Neural progenitor cell (in vitro differentiated cells): Measurements from ENCODE around the gene DUS3L. TPM values are rescaled to one million over a fixed set of nuclear protein-coding genes. Genes with fewer than 3 reads are reported as not detected.
A peak's percentile ranks its signal among the peaks of the same experiment; 100 is the strongest.

Experiments used
- DNase-seq: peaks from one replicate; pipeline ENCODE4 v3.0.0-alpha.2; 2016; ENCODE audit warnings: low spot score
- H2AFZ ChIP-seq: fragments of 200-600 bp; sonication (generic); replicated peaks from 2 replicates; pipeline ENCODE4 v1.6.1; 2016; ENCODE audit warnings: antibody characterized with exemption
- H3F3A ChIP-seq: fragments of 200-600 bp; sonication (generic); 2 replicates; pipeline ENCODE4 v1.6.1; 2016; ENCODE audit warnings: antibody characterized with exemption, low read depth
- H3K27ac ChIP-seq: fragments of 200-600 bp; sonication (generic); 2 replicates; pipeline ENCODE4 v1.5.1; 2016; ENCODE audit warnings: mild to moderate bottlenecking
- H3K27me3 ChIP-seq: fragments of 200-600 bp; sonication (generic); 2 replicates; pipeline ENCODE4 v1.6.1; 2016; ENCODE audit warnings: mild to moderate bottlenecking, moderate library complexity
- H3K36me3 ChIP-seq: fragments of 200-600 bp; sonication (generic); 2 replicates; pipeline ENCODE4 v1.5.1; 2016
- H3K4me1 ChIP-seq: fragments of 200-600 bp; sonication (generic); 2 replicates; pipeline ENCODE4 v1.6.1; 2016; ENCODE audit warnings: mixed run types
- H3K4me2 ChIP-seq: fragments of 200-600 bp; sonication (generic); 2 replicates; pipeline ENCODE4 v1.6.1; 2016
- H3K4me3 ChIP-seq: fragments of 200-600 bp; sonication (generic); 2 replicates; pipeline ENCODE4 v1.5.1; 2016
- H3K79me2 ChIP-seq: fragments of 200-600 bp; sonication (generic); 2 replicates; pipeline ENCODE4 v1.6.1; 2016; ENCODE audit warnings: low read depth
- H3K9ac ChIP-seq: fragments of 200-600 bp; sonication (generic); 2 replicates; pipeline ENCODE4 v1.6.1; 2016
- H3K9me3 ChIP-seq: fragments of 200-600 bp; sonication (generic); 2 replicates; pipeline ENCODE4 v1.5.1; 2016; ENCODE audit warnings: low read depth
- H4K20me1 ChIP-seq: fragments of 200-600 bp; sonication (generic); 2 replicates; pipeline ENCODE4 v1.6.1; 2016; ENCODE audit warnings: low read depth
- H3K27ac Mint-ChIP-seq: 3 replicates; pipeline ENCODE4 v1.8.0; 2021; ENCODE audit warnings: mixed read lengths
- H3K27me3 Mint-ChIP-seq: 2 replicates; pipeline ENCODE4 v1.8.0; 2022; ENCODE audit warnings: low read depth, mild to moderate bottlenecking, inconsistent platforms, moderate library complexity, mixed read lengths; ENCODE audit not compliant: insufficient read depth
- H3K36me3 Mint-ChIP-seq: 3 replicates; pipeline ENCODE4 v1.8.0; 2021; ENCODE audit warnings: mixed read lengths
- H3K4me1 Mint-ChIP-seq: 3 replicates; pipeline ENCODE4 v1.8.0; 2021; ENCODE audit warnings: mixed read lengths
- H3K4me3 Mint-ChIP-seq: 3 replicates; pipeline ENCODE4 v1.8.0; 2021; ENCODE audit warnings: mild to moderate bottlenecking, moderate library complexity, mixed read lengths
- H3K9me3 Mint-ChIP-seq: 3 replicates; pipeline ENCODE4 v1.8.0; 2020; ENCODE audit warnings: mixed read lengths
- CTCF ChIP-seq: fragments of 200-600 bp; sonication (generic); IDR thresholded peaks from 2 replicates; pipeline ENCODE4 v1.5.1; 2017; ENCODE audit warnings: antibody characterized with exemption, mild to moderate bottlenecking
- EZH2 ChIP-seq: fragments of 200-600 bp; sonication (generic); IDR thresholded peaks from 2 replicates; pipeline ENCODE4 v1.6.1; 2017; ENCODE audit warnings: antibody characterized with exemption, mild to moderate bottlenecking, moderate library complexity
- EZH2phosphoT487 ChIP-seq: fragments of 200-600 bp; sonication (generic); IDR thresholded peaks from 2 replicates; pipeline ENCODE4 v1.6.1; 2017; ENCODE audit warnings: antibody characterized with exemption
- total RNA-seq: library from RNA; depleted of rRNA; stranded (reverse); fragments of >200 nt; gene quantifications from 2 replicates; pipeline ENCODE4 v1.2.3, GENCODE V29; 2015; ENCODE audit warnings: low replicate concordance

Gene DUS3L
- total RNA-seq, 1 donor from 2014 or later, result 20.7 TPM

DNA sequence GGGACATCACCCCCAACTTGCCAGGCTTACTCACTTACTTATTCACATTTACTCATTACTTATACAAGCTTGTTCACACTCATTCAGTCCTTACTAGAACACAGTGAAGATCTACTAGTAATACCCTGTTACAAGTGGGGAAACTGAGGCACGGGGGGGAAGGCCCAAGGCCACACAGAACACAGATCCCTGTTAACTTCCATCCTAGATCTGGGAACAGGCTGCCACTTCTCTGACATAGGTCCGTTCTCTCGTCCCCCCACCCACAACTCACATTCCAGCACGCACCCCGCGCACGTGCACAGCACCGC is 12.4 kb upstream of the DUS3L start:
- Mint-ChIP-seq H3K36me3 (no peaks in the 10 kb centered on the region), H3K27me3 (peaks cover 23% of the 10 kb centered on the region), H3K9me3 (no peaks in the 10 kb centered on the region), H3K4me3 (peak overlapping the region; percentile 79), H3K27ac (no peak overlapping the region), H3K4me1 (peaks cover 38% of the 10 kb centered on the region)
- H3K27me3 ChIP-seq, result peaks cover 39% of the 10 kb centered on the region
- TF ChIP-seq CTCF (no peak), EZH2 (no peak), EZH2phosphoT487 (no peak)
- H3K79me2 ChIP-seq, result no peaks in the 10 kb centered on the region
- H3K9ac ChIP-seq, result no peak overlapping the region
- H3F3A ChIP-seq, result peaks cover 28% of the 10 kb centered on the region
- peak overlapping the region; percentile 67 for H3K4me2 ChIP-seq
- H3K27ac ChIP-seq, result no peak overlapping the region
- peak overlapping the region; percentile 70 for H2AFZ ChIP-seq
- H3K4me1 ChIP-seq, result peaks cover 10% of the 10 kb centered on the region
- H4K20me1 ChIP-seq, result no peaks in the 10 kb centered on the region
- H3K36me3 ChIP-seq, result no peaks in the 10 kb centered on the region
- H3K9me3 ChIP-seq, result no peaks in the 10 kb centered on the region
- H3K4me3 ChIP-seq, result peak overlapping the region; percentile 24
- DNase-seq, result no peak

DNA sequence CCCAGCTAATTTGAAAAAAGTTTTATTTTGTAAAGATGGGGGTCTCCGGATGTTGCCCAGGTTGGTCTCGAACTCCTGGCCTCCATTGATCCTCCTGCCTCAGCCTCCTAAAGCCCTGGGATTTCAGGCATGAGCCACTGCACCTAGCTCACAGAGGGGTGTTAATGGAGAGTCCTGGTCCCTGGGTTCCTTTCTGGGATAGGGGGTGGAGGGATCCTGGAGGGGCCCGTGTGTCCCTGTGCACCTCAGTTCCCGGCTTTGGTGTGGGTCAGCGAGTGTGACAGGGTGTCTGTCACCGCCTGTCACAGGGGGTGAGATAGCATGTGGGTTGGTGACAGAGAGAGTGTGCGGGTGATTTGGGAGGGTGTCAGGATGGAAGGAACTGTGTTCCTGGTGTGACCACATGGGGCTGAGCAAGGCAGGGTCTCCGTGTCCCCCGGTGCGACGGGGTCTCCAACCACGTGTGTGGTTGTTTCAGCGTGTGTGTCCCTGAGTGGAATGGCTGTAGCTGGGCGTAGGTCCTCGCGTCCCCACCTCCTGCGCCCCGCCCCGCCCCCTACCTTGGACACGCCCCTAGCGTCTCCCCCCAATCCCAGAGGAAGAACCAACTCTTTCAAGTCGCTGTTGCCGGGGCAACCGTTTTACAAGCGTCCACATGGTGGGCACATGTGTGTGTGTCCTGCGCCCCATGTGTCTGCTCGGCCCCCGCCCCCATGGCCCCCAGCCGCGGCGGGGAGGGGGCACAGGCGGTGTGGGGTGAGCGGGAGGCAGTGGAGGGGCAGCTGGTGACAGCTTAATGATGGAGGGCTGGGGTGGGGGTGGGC is 11.0 kb upstream of the DUS3L start:
- Histone ChIP-seq H3K79me2 (no peaks in the 10 kb centered on the region), H3F3A (peaks cover 28% of the 10 kb centered on the region), H4K20me1 (no peaks in the 10 kb centered on the region), H3K27me3 (peaks cover 39% of the 10 kb centered on the region), H3K4me3 (peak overlapping the region; percentile 24), H3K9me3 (no peaks in the 10 kb centered on the region), H3K36me3 (no peaks in the 10 kb centered on the region), H3K9ac (no peak overlapping the region), H3K4me2 (peak overlapping the region; percentile 61), H3K27ac (no peak overlapping the region), H2AFZ (no peak overlapping the region), H3K4me1 (peaks cover 10% of the 10 kb centered on the region)
- TF ChIP-seq EZH2 (no peak), CTCF (no peak), EZH2phosphoT487 (no peak)
- H3K27me3 Mint-ChIP-seq, result peaks cover 23% of the 10 kb centered on the region
- DNase-seq, result peak; percentile 91
- no peak overlapping the region for H3K27ac Mint-ChIP-seq
- H3K4me1 Mint-ChIP-seq, result peaks cover 38% of the 10 kb centered on the region
- no peaks in the 10 kb centered on the region for H3K9me3 Mint-ChIP-seq
- peak overlapping the region; percentile 50 for H3K4me3 Mint-ChIP-seq
- no peaks in the 10 kb centered on the region for H3K36me3 Mint-ChIP-seq

- Histone ChIP-seq H3K27me3 (peaks cover 34% of the 10 kb centered on the region), H3F3A (peaks cover 21% of the 10 kb centered on the region), H3K4me2 (no peak overlapping the region), H3K79me2 (no peaks in the 10 kb centered on the region), H3K4me1 (no peaks in the 10 kb centered on the region), H4K20me1 (no peaks in the 10 kb centered on the region), H3K9ac (no peak overlapping the region), H3K4me3 (no peak overlapping the region), H3K27ac (no peak overlapping the region), H2AFZ (no peak overlapping the region), H3K9me3 (no peaks in the 10 kb centered on the region), H3K36me3 (no peaks in the 10 kb centered on the region)
- Mint-ChIP-seq H3K4me3 (peak overlapping the region; percentile 68), H3K9me3 (no peaks in the 10 kb centered on the region), H3K27ac (no peak overlapping the region), H3K27me3 (peaks cover 21% of the 10 kb centered on the region), H3K4me1 (peaks cover 27% of the 10 kb centered on the region), H3K36me3 (no peaks in the 10 kb centered on the region)
- DNase-seq, result no peak
- TF ChIP-seq EZH2, result no peak
These were observed 9.7 kb upstream of the DUS3L start for GRCh38 chr19:5800361-5801270.
